Astrocyte (in vitro differentiated cells and primary cell): ENCODE results near the gene ZSWIM4. TPM values are rescaled to one million over a fixed set of nuclear protein-coding genes. Genes with fewer than 3 reads are reported as not detected.

Experiments used
- DNase-seq: peaks from one replicate; pipeline ENCODE4 v3.0.0-alpha.2; 2010; ENCODE audit warnings: low read depth
- FAIRE-seq: peaks from 2 replicates; lab custom pipeline; 2011; peaks lifted over from hg19 to GRCh38; lab: Jason Lieb, UNC
- H2AFZ ChIP-seq: 2 replicates; pipeline ENCODE4 v1.6.0; 2012; ENCODE audit warnings: low read depth, low read length, inconsistent platforms
- H3K27ac ChIP-seq: 2 replicates; pipeline ENCODE4 v1.5.1; 2011; ENCODE audit warnings: low read depth, low read length, inconsistent platforms
- H3K27me3 ChIP-seq: 2 replicates; pipeline ENCODE4 v1.6.0; 2011; ENCODE audit warnings: low read length, inconsistent platforms; ENCODE audit not compliant: insufficient read depth
- H3K36me3 ChIP-seq: 2 replicates; pipeline ENCODE4 v1.5.1; 2011; ENCODE audit warnings: low read length, inconsistent platforms; ENCODE audit not compliant: insufficient read depth
- H3K4me1 ChIP-seq: 2 replicates; pipeline ENCODE4 v1.5.1; 2011; ENCODE audit warnings: low read length, inconsistent platforms; ENCODE audit not compliant: insufficient read depth
- H3K4me2 ChIP-seq: 2 replicates; pipeline ENCODE4 v1.6.0; 2012; ENCODE audit warnings: low read length, inconsistent platforms
- H3K4me3 ChIP-seq: 2 replicates; pipeline ENCODE4 v1.5.1; 2011; ENCODE audit warnings: low read depth, mild to moderate bottlenecking, low read length, inconsistent platforms; ENCODE audit not compliant: insufficient read depth
- H3K79me2 ChIP-seq: 2 replicates; pipeline ENCODE4 v1.6.0; 2012; ENCODE audit warnings: mild to moderate bottlenecking, low read length, inconsistent platforms; ENCODE audit not compliant: insufficient read depth
- H3K9ac ChIP-seq: 2 replicates; pipeline ENCODE4 v1.6.0; 2012; ENCODE audit warnings: mild to moderate bottlenecking, low read length, inconsistent platforms
- H3K9me3 ChIP-seq: 2 replicates; pipeline ENCODE4 v1.5.1; 2012; ENCODE audit warnings: low read depth, mild to moderate bottlenecking, low read length, inconsistent platforms; ENCODE audit not compliant: insufficient read depth
- H4K20me1 ChIP-seq: 2 replicates; pipeline ENCODE4 v1.6.0; 2012; ENCODE audit warnings: low read length, inconsistent platforms; ENCODE audit not compliant: insufficient read depth
- H3K27ac Mint-ChIP-seq: one replicate; pipeline ENCODE4 v1.8.0; 2021; ENCODE audit warnings: mild to moderate bottlenecking, mixed read lengths; ENCODE audit not compliant: unreplicated experiment
- H3K27me3 Mint-ChIP-seq: one replicate; pipeline ENCODE4 v1.8.0; 2021; ENCODE audit warnings: low read depth, mixed read lengths; ENCODE audit not compliant: unreplicated experiment
- H3K36me3 Mint-ChIP-seq: one replicate; pipeline ENCODE4 v1.8.0; 2021; ENCODE audit warnings: low read depth, mixed read lengths; ENCODE audit not compliant: unreplicated experiment
- H3K4me1 Mint-ChIP-seq: one replicate; pipeline ENCODE4 v1.8.0; 2021; ENCODE audit warnings: low read depth, mixed read lengths; ENCODE audit not compliant: unreplicated experiment
- H3K4me3 Mint-ChIP-seq: one replicate; pipeline ENCODE4 v1.8.0; 2021; ENCODE audit warnings: mild to moderate bottlenecking, moderate library complexity, mixed read lengths; ENCODE audit not compliant: unreplicated experiment
- H3K9me3 Mint-ChIP-seq: one replicate; pipeline ENCODE4 v1.8.0; 2021; ENCODE audit warnings: mild to moderate bottlenecking, mixed read lengths; ENCODE audit not compliant: unreplicated experiment
- EZH2 ChIP-seq: IDR thresholded peaks from 2 replicates; pipeline ENCODE4 v1.6.1; 2012; ENCODE audit warnings: mild to moderate bottlenecking, low read length, inconsistent platforms; ENCODE audit not compliant: insufficient read depth
- total RNA-seq: library from RNA; stranded (reverse); gene quantifications from 2 replicates; pipeline ENCODE4 v1.2.1, GENCODE V29; 2021
- TF ChIP-seq, protein P1 (sequence below): IDR thresholded peaks from 2 replicates; pipeline ENCODE4 v1.5.1; 2011; ENCODE audit warnings: low read depth, mild to moderate bottlenecking, inconsistent platforms, low read length, moderate library complexity; ENCODE audit not compliant: insufficient read depth

ZSWIM4 gene
- total RNA-seq, 1 donor from 2014 or later: 10.6 TPM

DNA sequence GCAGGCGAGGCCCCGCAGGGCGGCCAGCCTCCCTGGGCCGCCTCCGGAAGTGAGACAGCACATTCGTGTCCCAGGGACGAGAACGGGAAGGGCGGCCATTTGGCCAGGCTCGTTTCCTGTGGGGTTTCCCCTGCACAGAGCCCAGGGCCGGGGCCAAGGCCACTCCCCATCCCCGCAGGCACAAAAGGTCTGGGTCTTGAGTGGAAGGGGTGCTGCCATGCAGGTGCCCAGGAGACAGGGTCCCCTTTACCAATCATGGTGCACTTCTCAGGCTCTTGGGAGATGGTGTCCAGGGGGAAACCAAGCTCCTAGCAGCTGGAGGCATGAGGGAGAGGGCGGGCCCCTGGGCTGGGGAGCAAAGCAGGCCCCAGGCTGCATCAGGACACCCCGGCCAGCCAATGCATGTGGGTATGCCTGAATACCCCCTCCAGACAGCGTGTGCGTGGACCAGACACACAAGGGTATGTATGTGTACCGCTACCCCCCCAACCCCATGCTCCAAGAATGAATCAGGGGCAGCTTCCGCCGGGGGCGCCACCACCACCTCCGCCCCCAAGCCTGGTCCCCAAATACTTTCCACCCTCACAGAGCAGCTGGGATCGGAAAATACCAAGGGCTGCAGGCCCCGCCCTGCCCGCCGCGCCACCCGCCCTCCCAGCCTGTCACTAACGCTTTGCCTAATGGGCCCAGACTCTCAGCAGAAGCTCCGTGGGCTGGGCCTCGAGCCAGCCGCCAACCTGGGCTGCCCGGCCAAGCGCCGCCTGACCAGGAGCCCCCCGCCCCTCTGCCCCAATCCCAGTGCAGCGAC, 44.1 kb downstream of the ZSWIM4 start:
- TF ChIP-seq, protein P1, sequence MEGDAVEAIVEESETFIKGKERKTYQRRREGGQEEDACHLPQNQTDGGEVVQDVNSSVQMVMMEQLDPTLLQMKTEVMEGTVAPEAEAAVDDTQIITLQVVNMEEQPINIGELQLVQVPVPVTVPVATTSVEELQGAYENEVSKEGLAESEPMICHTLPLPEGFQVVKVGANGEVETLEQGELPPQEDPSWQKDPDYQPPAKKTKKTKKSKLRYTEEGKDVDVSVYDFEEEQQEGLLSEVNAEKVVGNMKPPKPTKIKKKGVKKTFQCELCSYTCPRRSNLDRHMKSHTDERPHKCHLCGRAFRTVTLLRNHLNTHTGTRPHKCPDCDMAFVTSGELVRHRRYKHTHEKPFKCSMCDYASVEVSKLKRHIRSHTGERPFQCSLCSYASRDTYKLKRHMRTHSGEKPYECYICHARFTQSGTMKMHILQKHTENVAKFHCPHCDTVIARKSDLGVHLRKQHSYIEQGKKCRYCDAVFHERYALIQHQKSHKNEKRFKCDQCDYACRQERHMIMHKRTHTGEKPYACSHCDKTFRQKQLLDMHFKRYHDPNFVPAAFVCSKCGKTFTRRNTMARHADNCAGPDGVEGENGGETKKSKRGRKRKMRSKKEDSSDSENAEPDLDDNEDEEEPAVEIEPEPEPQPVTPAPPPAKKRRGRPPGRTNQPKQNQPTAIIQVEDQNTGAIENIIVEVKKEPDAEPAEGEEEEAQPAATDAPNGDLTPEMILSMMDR: no peak
- TF ChIP-seq EZH2: no peak
- H3K4me1 ChIP-seq: peaks cover 55% of the 10 kb centered on the region
- no peaks in the 10 kb centered on the region for H3K27me3 ChIP-seq
- no peak overlapping the region for H2AFZ ChIP-seq
- peak overlapping the region; percentile 97 for H3K27ac ChIP-seq
- DNase-seq (peak; percentile 78), FAIRE-seq (no peak)
- peak overlapping the region; percentile 98 for H3K4me2 ChIP-seq
- Mint-ChIP-seq H3K4me1 (peaks cover 22% of the 10 kb centered on the region), H3K27ac (no peak overlapping the region), H3K36me3 (peaks cover 4% of the 10 kb centered on the region), H3K4me3 (peak overlapping the region; percentile 77), H3K27me3 (no peaks in the 10 kb centered on the region), H3K9me3 (no peaks in the 10 kb centered on the region)
- H3K36me3 ChIP-seq: peaks cover 16% of the 10 kb centered on the region
- peaks cover 92% of the 10 kb centered on the region for H3K79me2 ChIP-seq
- H3K4me3 ChIP-seq: peak overlapping the region; percentile 81
- peak overlapping the region; percentile 100 for H3K9ac ChIP-seq
- H4K20me1 ChIP-seq: peaks cover 78% of the 10 kb centered on the region
- no peaks in the 10 kb centered on the region for H3K9me3 ChIP-seq

DNA sequence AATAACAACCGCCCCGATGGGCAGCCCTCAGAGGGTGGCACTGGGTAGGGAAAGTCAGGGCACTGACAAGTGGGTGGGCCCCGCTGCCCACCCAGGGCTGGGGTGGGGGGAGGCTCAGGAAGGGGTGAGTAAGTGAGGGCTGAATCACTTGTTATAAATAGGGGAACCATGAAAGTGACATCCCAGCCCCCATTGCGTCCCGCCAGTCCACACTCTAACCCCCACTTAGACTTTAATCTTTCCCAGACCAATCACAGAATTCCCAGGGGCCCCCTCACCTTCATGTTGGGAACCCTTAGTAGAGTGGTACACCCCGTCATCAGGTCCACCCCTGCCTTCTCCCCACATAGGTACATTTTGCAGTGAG, 44.7 kb downstream of the ZSWIM4 start:
- Mint-ChIP-seq H3K36me3 (peaks cover 3% of the 10 kb centered on the region), H3K4me3 (peak overlapping the region; percentile 96), H3K27me3 (no peaks in the 10 kb centered on the region), H3K27ac (peak overlapping the region; percentile 77), H3K4me1 (peaks cover 21% of the 10 kb centered on the region), H3K9me3 (no peaks in the 10 kb centered on the region)
- Histone ChIP-seq H3K4me1 (peaks cover 50% of the 10 kb centered on the region), H3K27ac (peak overlapping the region; percentile 97), H3K4me2 (peak overlapping the region; percentile 98), H2AFZ (no peak overlapping the region), H3K27me3 (no peaks in the 10 kb centered on the region), H3K9ac (peak overlapping the region; percentile 100), H3K9me3 (no peaks in the 10 kb centered on the region), H4K20me1 (peaks cover 72% of the 10 kb centered on the region), H3K36me3 (peaks cover 13% of the 10 kb centered on the region), H3K79me2 (peaks cover 87% of the 10 kb centered on the region), H3K4me3 (peak overlapping the region; percentile 81)
- DNase-seq: no peak
- no peak for FAIRE-seq
- TF ChIP-seq EZH2: no peak
- TF ChIP-seq, protein P1: no peak
